ENCODE data around the gene POLN.

DNA sequence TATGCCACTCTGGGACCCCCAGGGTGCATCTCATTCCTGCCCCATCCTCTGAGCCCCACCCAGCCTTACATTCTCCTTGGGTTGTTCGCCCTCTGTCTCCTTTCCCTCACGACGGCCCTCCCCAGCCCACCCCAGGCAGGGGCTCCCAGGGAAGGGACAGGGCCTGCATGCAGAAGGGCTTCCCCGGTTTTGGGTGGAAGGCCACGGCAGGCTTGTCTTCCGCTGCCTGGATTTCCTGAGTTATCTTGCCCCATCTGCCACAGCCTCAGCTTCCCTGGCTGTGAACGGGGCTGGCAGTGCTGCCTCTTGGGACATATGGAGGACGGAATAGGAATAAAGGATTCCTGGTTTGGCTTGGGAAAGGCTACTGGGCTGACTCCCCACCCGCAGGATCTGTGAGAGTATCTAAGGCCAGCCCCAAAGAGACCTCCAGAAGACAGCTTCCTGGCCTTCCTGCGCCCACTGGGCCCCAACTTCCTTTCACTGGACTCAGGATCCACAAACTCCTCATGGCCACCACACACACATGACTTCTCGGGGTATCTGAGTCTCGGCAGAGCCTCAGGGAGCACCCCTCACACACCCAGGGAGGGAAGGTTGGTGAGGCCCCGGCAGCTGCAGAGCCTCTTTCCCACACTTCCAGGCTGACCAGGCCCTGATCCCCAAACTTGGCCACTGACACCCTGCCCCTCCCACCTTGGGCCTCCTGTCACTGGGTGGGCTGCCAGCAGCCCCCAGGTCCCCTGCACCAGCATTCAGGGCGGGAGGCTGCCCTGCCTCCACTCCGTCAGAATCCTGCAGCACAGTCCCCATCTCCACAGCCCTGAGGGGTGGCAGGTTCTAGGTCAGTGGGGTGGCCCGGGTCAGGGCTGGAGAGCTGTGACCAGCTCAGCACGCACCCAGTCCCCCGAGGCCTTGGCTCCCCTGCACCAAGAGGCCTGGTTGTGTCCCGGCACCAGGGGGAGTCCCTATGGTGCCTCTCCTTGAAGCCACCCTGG is 23.5 kb upstream of the POLN start:
- TF ChIP-seq EZH2 (IDR thresholded peaks at IDR 0.05; ENCODE audit: borderline replicate concordance): no peak
- TF ChIP-seq CTCF (IDR thresholded peaks at IDR 0.05; ENCODE audit: poor library complexity): no peak
- TF ChIP-seq EZH2phosphoT487 (IDR thresholded peaks at IDR 0.05; ENCODE audit: low read depth, severe bottlenecking, unreplicated experiment): no peak
